HG03571 (cell line): Measurements from ENCODE around the gene TRMU.

Experiments used
- ATAC-seq: cut with Tn5 transposase; IDR thresholded peaks from one replicate; pipeline ENCODE4 v1.9.1; 2021; ENCODE audit not compliant: unreplicated experiment

The TRMU gene

DNA sequence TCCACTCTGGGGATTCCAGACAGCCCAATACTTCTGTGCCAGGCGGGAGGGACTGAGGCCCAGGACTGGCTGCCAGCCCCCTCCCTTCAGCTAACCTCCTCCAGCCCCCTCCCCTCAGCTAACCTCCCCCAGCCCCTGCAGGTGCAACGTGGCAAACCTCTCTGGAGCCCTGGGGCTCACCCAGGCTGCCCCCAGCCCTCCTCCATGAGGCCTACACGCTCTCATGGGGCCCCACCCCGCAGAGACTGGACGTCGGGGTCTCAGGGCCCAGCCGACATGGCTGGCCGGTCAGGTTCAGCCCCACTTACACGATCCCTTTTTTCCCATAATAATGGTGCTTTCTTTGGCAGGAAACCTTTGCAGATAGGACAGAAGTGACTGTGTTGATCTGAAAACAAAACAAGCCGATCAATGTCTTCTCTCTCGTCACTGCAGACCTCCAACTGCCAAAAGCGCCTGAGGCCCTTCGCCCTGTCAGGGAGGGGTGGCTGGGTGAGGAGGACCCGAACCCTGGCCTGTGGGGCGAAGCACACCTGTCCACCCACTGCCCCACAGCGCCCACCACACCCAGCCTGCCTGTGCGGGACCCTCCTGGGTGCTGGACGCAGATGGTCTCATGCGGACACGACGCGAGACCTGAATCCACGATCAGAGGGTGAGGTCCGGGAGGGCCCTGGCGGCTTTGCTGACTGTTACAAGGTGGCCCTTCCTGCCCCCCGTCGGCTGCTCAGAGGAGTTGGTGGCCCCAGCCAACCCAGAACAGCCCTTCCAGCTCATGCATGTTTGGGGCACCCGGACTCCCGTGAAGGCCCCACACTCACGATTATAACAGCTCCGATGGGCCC lies 33.6 kb downstream of the TRMU start:
- no peak for ATAC-seq

DNA sequence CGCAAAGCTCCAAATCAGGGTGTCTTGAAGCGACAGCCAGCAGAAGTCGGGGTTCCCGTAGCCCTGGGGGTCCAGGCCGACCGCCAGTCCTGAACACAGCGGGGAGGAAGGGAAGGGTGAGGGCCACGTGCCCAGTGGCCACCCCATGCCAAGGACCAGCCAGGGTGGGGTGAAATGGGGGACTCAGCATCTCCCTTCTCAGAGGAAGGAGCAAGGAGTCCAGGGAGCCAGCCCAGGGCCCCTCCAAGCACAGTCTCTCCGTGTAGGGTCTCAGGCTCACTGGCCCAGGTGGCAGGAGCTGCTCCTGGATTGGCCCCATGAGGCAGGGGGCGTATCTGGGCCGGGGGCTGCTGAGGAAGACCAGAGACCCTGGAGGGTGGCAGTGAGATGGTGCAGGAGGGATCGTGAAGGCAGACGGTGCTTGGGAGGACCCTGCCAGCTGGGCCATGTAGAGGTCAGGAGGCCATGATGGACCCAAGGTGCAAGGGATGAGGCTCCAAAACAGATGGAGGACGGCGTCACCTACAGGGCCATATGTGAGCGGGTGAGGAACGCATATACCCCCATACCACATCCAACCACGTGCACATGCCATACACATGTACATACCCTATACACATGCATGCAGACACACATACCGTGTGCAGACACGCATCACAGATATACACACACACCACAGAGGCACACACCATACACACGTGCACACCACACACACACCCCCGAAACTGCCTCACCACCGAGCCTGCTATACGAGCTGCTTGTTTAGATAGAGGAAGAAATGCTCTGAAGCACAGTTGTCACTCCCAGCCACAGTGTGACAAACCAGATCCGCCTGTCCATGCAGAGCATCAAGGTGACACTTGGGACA lies 34.4 kb downstream of the TRMU start:
- ATAC-seq: no peak

DNA sequence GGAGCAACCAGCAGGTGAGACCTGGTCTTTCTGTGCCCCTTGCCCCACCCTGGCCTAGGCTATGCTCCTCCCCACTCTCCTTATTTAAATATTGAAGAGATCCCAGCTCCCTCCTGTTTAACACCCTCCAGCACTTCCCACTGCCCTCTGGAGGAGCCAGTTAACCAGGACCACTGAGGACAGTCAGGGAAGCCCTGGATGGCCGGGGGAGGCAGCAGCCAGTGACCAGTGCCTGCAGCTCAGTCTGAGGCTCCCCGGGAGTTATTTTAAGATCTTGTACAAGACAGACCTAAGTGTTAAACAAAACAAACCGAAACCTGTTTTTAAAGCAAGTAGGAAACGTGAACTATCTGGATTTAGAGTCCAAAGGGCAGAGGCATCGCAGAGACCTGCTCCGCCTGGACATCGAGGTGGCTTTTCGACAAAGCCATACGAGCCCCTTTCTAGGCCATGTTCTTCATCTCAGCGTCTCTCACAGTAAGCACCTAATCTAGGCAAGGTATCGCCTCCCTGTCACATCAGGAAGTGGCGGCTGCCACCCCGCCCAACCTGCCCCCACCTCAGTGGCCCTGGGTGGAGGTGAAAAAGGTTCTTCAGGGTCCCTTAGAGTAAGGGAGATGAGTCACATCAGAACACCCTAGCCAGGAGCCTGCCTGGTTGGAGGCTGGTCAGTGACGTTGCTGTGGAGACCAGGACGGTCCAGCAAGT lies 35.2 kb downstream of the TRMU start:
- ATAC-seq: no peak

DNA sequence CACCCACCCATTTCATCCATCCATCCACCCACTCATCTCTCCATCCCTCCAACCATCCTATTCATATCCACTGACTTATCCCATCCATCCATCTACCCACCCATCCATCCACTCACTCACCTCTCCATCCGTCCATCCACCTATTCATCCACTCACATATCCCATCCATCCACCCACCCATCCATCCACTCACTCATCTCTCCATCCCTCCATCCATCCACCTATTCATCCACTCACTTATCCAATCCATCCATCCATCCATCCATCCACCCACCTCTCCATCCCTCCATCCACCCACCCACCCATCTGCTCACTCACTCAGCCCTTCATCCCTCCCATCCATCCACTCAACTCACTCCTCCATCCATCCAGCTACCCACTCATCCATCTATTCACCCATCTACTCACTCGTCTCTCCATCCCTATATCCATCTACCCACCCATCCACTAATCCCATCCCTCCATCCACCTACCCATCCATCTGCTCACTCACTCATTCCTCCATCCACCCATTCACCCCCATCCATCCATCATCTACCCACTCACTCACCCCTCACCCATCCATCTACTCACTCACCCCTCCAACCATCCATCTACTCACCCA lies 36.2 kb downstream of the TRMU start:
- ATAC-seq: no peak

DNA sequence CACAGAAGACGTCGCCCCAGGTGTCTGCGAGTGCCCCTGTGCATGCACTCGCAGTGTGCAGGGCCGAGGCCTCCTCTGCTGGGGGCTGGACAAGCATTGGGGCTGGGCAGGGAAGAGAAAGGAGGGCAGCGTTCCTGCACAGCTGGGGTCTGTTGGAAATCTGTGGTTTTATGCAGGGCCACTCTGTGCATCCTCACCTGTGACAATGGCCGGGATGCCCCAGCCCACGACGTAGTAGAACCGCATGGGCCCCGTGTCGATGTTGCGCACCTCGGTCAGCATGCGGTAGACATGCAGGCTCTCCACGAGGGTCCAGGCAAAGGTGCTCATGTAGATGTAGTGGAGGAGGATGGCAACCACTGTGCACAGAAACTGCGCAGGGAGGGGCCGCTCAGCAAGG lies 37.2 kb downstream of the TRMU start:
- no peak for ATAC-seq

DNA sequence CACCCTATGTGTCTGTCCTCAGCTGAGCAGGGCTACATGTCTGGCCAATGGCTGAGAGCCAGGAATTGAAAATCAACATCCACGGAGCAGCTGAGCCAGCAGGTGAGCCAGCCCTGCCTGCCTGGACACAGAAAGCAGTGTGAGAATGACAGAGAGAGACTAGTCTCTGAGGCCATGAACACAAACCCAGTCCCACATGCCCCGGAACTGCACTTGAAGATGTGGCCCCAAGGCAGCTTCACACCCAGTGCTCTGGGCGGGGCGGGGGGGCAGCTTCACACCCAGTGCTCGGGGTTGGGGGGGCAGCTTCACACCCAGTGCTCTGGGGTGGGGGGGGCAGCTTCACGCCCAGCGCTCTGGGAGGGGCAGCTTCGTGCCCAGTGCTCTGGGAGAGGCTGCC lies 37.6 kb downstream of the TRMU start:
- ATAC-seq: no peak

DNA sequence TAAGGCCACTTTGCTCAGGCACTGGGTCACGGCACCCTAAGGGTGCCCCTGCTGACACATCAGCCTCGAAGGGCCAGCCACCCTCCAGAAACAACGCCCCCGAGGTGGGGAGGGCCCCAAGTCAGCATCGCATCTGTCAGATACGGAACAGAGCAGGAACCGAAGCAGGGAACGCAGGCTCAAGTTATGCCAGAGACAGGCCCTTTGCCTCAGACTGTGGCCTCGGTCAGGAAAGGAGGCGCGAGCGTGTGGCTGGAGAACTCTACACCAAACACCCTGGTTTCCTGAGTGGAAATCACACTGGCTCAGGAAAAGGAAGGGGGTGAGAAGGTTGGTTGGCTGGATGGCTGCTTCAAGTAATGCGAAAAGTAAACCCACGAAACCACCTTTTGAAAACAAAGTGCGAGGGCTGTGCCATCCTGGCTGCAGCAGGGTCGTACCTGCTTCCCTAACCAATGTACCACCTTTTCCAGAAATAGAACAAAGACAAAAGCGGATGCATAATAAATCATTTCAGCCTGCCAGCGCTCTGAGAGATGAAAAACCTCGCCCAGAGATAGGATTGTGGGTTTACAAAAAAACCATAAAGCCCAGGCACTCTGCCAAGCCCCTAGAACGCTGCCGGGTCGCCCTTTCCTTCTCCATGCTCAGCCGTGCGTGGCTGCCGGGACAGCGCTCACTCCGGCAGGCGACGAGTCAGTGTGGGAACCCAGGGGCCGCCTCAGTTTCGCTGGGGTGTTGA lies 38.6 kb downstream of the TRMU start:
- no peak for ATAC-seq

GRCh38 chr22:46374663-46375474 lies 39.4 kb downstream of the TRMU start:
- ATAC-seq: no peak

GRCh38 chr22:46376111-46376510 lies 40.6 kb downstream of the TRMU start:
- ATAC-seq: no peak

GRCh38 chr22:46376908-46377524 lies 41.5 kb downstream of the TRMU start:
- ATAC-seq: no peak

- no peak for ATAC-seq
These were observed 42.3 kb downstream of the TRMU start for GRCh38 chr22:46377525-46378425.

- ATAC-seq: no peak
These were observed 43.0 kb downstream of the TRMU start for GRCh38 chr22:46378426-46379065.

DNA sequence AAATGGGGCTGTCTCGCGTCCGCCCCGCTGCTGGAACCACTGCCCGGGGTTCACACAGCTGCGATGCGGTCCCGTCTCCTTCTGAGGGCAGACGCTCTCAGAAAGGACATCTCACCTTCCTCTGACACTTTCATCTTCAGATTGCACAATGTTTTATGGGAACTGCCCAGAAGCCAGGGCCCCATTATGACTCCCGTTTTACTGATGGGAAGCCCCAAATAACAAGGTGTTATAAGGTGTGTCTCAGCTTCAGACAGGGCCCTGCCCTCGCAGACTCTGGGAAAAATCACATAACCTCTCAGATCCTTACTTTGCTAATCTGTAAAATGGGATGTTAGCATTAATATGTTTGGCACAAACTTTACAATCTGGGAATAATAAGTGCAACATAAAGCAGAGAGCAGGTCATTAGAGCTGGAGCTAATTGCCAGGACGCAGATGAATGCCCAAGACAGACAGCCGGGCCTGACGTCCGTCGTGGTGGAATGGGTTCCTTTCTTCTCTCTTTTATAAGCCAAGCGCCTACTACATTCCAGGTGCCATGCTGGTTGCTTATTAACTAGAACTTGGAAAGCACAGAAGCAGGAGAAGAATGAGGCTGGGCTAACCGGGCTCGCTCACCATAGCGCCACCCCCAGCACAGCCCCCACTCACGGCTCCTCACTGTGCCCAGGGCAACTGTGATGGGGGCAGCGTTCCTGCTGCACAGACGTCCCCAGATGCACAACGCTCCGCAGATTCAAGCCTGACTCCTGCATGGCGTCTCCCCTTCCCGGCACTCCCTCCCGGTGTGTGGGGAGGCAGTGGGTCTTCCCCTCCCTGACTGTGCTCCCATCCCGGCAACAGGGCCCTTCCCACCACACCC lies 43.8 kb downstream of the TRMU start:
- no peak for ATAC-seq

DNA sequence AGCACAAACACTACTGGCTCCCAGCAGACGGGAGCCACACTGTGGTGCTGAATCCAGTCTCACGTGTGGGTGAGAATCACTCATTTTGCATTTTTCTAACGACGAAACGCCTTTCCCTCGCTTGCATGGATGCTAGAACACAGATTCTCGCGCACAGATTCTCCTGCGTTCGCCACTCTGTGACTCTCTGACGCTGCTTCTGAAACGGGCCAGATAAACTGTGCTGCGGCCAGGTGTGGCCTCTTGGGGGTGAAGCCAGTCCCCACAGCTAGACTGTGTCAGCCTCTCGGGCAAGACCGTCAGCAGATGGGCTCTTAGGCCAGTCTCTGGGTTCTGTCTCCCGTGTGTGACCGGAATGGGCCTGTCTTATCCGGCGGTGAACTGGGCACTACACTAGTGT lies 44.6 kb downstream of the TRMU start:
- no peak for ATAC-seq

DNA sequence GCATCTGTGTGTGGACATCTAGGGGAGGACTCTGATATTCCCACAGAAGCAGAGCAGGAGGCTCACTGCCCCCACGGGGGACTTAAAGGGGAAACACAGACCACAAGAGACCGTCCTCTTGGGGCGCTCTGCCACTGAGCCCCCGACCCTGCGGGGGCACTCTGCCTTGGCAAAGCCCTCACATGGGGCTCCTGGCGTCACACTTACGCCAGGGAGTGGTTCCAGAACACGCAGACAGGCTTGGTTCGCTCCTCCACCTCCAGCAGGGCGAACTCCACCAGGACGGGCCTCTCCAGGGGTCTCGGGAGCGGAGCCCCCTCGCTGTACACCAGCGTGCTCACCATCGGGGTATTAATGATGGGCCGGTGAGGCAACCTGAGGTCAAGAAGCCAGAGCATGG lies 45.1 kb downstream of the TRMU start:
- no peak for ATAC-seq

GRCh38 chr22:46381142-46381541 lies 45.6 kb downstream of the TRMU start:
- ATAC-seq: no peak

- no peak for ATAC-seq
These were observed 46.2 kb downstream of the TRMU start for GRCh38 chr22:46381731-46382130.
